HUES6 (cell line): Measurements from ENCODE around the gene NOP14.
"Not testable (repeated sequence)": the region's sequence is repeated elsewhere in the genome, so short reads cannot be mapped to it uniquely, and the experiment has no call there.

Experiments used
- H3K27ac ChIP-seq: 2 replicates; pipeline ENCODE4 v1.7.0; 2013; ENCODE audit warnings: low read depth, mild to moderate bottlenecking, low read length, inconsistent platforms
- H3K27me3 ChIP-seq: 2 replicates; pipeline ENCODE4 v1.6.1; 2013; ENCODE audit warnings: low read length; ENCODE audit not compliant: control insufficient read depth, insufficient read depth
- H3K36me3 ChIP-seq: 2 replicates; pipeline ENCODE4 v1.6.1; 2013; ENCODE audit warnings: low read length; ENCODE audit not compliant: control insufficient read depth, insufficient read depth
- H3K4me1 ChIP-seq: 2 replicates; pipeline ENCODE4 v1.6.1; 2013; ENCODE audit warnings: low read length; ENCODE audit not compliant: control insufficient read depth, insufficient read depth
- H3K4me3 ChIP-seq: 2 replicates; pipeline ENCODE4 v1.5.1; 2013; ENCODE audit warnings: low read depth, low read length
- H3K9ac ChIP-seq: one replicate; pipeline ENCODE4 v1.6.1; 2013; ENCODE audit warnings: mild to moderate bottlenecking, low read length
- H3K9me3 ChIP-seq: 2 replicates; pipeline ENCODE4 v1.6.1; 2013; ENCODE audit warnings: low read depth, low read length; ENCODE audit not compliant: control insufficient read depth, insufficient read depth

The NOP14 gene

GRCh38 chr4:2941138-2942036, 21.8 kb downstream of the NOP14 start:
- Histone ChIP-seq H3K9me3 (no peaks in the 10 kb centered on the region), H3K9ac (no peak overlapping the region), H3K27ac (no peak overlapping the region), H3K36me3 (peaks cover 97% of the 10 kb centered on the region), H3K4me3 (no peak overlapping the region), H3K27me3 (no peaks in the 10 kb centered on the region), H3K4me1 (peaks cover 9% of the 10 kb centered on the region; the same call in 1 of the 2 replicates)

DNA sequence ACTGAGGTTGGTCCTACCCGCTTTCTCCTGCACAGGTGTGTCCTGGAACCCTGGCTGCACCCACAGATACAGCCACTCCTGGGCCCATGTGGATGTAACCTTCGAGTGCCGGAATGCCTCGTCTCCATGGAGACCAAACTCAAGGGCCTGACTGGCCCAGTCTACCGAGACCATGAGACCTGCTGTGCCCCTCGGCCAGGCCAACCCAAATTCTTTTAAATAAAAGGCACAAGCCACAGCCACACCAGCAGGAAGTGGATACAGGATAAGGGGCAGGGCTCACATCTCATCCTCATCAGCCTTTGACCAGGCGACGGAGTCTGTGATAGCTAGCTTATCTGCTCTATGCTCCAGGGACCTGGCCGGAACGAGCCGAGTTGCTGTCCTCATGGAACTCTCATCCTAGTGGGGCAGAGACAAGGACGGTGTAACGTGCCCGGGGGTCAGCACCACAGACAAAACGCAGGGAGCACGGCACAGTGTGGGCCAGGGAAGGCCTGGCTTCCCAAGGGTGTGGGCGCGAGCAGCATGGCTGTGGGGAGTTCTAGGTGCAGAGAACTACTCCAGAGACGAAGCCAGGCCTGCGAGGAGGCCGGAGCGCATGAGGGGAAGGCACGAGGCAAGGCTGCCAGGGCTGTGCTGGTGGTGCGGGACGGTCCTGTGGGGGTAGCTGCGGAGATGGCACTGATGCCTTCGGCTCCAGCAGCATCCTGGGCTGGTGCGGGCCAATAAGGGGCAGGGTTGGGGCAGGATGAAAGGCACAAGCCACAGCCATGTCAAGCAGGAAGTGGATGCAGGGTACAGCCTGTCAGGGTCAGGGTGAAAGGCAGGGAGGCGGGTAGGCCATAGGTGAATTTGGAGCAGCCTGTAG, 22.7 kb downstream of the NOP14 start:
- Histone ChIP-seq H3K4me3 (no peak overlapping the region), H3K4me1 (peaks cover 13% of the 10 kb centered on the region; the same call in 1 of the 2 replicates), H3K9me3 (no peaks in the 10 kb centered on the region), H3K27ac (no peak overlapping the region), H3K27me3 (no peaks in the 10 kb centered on the region), H3K9ac (no peak overlapping the region), H3K36me3 (peaks cover 89% of the 10 kb centered on the region)

DNA sequence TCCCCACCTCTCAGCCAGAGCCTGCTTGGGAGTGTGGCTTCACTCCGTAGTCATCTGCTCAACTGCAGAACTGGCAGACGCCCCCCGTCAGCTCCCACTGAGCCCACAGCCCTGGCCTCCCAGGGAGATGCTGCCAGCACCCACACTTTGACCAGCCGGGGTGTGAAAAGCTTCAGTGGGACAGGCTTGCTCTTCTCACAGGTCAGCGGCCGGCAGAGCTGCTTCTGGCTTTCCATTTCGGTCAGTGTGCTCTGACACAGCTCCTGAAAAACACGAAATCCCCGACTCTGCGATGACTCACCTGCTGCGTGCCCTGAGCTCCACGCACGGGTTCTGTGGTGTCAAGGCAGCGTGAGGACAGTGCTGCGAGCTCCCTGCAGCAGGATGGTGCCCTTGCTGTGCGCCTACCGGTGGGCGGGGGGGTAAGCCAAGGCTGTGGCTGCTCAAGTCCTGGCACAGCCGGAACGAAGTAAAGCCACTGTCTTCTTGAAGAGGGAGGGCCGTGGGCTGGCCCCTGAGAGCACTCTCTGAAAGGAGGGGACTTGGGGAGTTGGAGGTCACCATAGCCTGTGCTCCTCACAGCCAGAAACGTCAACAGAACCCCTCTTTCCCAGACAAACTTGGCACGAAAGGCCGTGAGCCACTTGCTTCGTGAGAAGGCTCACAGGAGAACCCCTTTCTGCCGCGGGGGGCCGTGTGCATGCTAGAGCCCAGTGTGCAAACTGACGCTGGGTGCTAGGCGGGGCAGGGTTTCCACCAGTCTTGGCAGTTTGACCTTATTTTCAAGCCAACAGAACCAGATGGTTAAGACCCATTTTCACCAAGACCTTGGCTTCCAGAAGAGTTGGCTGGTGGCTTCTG, 23.6 kb downstream of the NOP14 start:
- H3K36me3 ChIP-seq: peaks cover 80% of the 10 kb centered on the region
- no peaks in the 10 kb centered on the region for H3K27me3 ChIP-seq
- H3K9me3 ChIP-seq: no peaks in the 10 kb centered on the region
- H3K4me1 ChIP-seq: peaks cover 13% of the 10 kb centered on the region; the same call in 1 of the 2 replicates
- H3K9ac ChIP-seq: no peak overlapping the region
- H3K4me3 ChIP-seq: no peak overlapping the region
- no peak overlapping the region for H3K27ac ChIP-seq

DNA sequence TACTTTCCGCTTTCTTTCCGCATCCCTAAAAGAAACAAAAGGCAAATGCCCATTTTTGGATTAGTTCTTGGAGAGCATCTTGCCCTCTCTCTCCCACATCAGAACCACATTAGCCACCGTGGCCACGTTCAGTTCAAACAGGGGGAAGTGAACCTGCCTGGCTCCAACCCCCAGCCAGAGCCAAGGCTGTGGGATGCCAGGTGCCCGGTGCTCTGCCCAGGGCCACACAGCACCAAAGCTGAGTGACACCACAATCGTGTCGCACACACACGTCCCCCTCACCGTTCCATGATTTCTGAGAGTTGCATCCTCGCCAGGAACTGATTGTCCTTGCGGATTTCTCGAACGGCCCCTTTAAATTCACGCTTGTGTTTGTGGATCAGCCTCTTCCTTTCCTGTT, 24.3 kb downstream of the NOP14 start:
- Histone ChIP-seq H3K27me3 (no peaks in the 10 kb centered on the region), H3K27ac (no peak overlapping the region), H3K9me3 (no peaks in the 10 kb centered on the region), H3K4me3 (no peak overlapping the region), H3K9ac (no peak overlapping the region), H3K4me1 (peaks cover 13% of the 10 kb centered on the region; the same call in 1 of the 2 replicates), H3K36me3 (peaks cover 75% of the 10 kb centered on the region)

GRCh38 chr4:2938411-2938810, 24.8 kb downstream of the NOP14 start:
- not testable (repeated sequence) for H3K9ac ChIP-seq, H3K27me3 ChIP-seq, H3K9me3 ChIP-seq, H3K4me3 ChIP-seq, H3K27ac ChIP-seq
- peaks cover 70% of the 10 kb centered on the region for H3K36me3 ChIP-seq
- H3K4me1 ChIP-seq: peaks cover 16% of the 10 kb centered on the region; the same call in 1 of the 2 replicates

DNA sequence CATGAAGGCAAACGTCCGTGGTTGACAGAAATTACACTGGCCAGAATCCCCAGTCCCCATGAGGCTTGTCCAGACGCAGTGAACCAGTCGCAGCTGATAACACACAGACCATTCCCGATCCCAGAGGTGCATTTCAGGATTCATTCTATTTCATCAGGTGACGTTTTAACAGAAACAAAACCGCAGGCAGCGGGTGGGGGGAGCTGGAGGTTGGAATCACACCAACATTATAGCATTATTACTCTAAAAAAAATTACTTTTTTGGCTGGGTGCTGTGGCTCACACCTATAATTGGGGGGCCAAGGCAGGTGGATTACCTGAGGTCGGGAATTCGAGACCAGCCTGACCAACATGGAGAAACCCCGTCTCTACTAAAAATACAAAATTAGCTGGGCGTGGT, 25.2 kb downstream of the NOP14 start:
- H3K27ac ChIP-seq: no peak overlapping the region
- H3K9me3 ChIP-seq: no peaks in the 10 kb centered on the region
- H3K36me3 ChIP-seq: peaks cover 69% of the 10 kb centered on the region
- H3K27me3 ChIP-seq: no peaks in the 10 kb centered on the region
- H3K4me1 ChIP-seq: peaks cover 21% of the 10 kb centered on the region; the same call in 1 of the 2 replicates
- H3K4me3 ChIP-seq: no peak overlapping the region
- H3K9ac ChIP-seq: no peak overlapping the region

- Histone ChIP-seq H3K27me3 (no peaks in the 10 kb centered on the region), H3K36me3 (peaks cover 67% of the 10 kb centered on the region), H3K9me3 (no peaks in the 10 kb centered on the region), H3K4me3 (no peak overlapping the region), H3K9ac (no peak overlapping the region), H3K27ac (no peak overlapping the region), H3K4me1 (peaks cover 21% of the 10 kb centered on the region; the same call in 1 of the 2 replicates)
These were observed 25.9 kb downstream of the NOP14 start for GRCh38 chr4:2937146-2937857.

DNA sequence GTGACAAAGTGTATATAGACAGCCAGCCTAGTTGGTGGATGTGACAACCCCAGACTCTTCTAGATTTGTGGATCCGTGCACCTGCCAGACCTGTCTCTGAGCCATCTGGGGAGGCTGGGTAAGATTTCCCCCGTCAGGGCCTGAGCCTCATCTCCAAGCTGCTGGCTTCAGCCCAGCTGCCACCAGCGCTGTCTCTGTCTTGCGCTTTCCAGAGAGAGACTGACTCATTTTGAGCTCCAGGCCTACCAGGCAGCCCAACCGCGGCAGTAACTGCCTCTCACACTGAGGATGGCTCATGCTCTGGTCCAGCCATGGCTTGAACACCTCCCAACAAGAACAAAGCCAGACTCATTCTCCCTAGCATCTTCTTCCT, 26.4 kb downstream of the NOP14 start:
- Histone ChIP-seq H3K27me3 (no peaks in the 10 kb centered on the region), H3K9ac (no peak overlapping the region), H3K4me3 (no peak overlapping the region), H3K27ac (no peak overlapping the region), H3K36me3 (peaks cover 67% of the 10 kb centered on the region), H3K4me1 (peaks cover 21% of the 10 kb centered on the region; the same call in 1 of the 2 replicates), H3K9me3 (no peaks in the 10 kb centered on the region)

DNA sequence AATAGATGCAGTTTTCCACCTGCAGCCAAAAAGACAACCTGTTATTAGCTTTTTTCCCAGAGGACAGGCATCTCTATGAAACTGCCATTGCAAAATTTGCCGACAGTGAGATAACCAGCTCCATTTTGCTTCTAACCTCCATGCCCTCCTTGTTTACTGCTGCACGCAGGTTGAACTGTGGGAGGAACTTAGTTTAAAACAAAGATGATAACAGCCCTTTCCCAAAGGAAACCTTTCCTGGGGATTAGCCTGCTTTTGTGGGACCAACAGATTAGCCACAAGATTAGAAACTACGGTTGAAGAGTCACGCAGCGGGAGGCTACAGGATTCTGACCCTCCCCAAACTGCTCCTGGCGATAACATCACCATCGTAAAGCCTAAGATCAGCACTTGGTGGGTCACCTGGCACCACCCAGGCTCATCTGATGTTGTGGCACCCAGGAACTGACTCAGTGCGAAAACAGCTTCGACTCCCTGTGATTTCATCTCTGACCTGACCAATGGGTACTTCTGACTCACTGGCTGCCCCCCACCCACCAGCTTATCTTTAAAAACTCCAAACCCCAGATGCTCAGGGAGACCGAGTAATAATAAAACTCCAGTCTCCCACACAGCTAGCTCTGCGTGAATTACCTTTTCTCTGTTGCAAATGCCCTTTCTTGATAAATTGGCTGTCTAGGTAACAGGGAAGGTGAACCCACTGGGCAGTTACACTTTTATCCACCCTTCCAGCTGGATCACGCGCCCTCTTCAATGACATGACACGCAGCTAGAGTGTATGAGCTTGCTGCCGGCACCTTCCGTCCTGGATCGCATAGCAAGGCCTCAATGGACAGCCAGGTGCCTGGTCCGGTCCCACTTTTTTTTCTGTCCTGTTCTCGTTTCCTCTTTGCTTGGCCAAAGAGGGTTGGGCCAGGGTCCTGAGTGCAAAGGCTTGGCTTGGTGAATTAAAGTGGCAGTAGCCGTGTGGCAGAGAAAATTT, 27.2 kb downstream of the NOP14 start:
- H3K36me3 ChIP-seq: peaks cover 67% of the 10 kb centered on the region
- H3K4me1 ChIP-seq: peaks cover 21% of the 10 kb centered on the region; the same call in 1 of the 2 replicates
- H3K9me3 ChIP-seq: no peaks in the 10 kb centered on the region
- no peak overlapping the region for H3K27ac ChIP-seq
- no peaks in the 10 kb centered on the region for H3K27me3 ChIP-seq
- peak overlapping the region; percentile 96 for H3K9ac ChIP-seq
- H3K4me3 ChIP-seq: peak overlapping the region; percentile 86
